C4-2B (cell line): Measurements from ENCODE around the gene RAD18.

Experiments
- ZFX ChIP-seq: fragments of 450-650 bp; IDR thresholded peaks from 2 replicates; pipeline ENCODE4 v1.6.1; 2017
- TF ChIP-seq, protein P1 (sequence below): fragments of 450-650 bp; conservative IDR thresholded peaks from 2 replicates; pipeline ENCODE4 v1.5.1; 2017; ENCODE audit warnings: mild to moderate bottlenecking

DNA sequence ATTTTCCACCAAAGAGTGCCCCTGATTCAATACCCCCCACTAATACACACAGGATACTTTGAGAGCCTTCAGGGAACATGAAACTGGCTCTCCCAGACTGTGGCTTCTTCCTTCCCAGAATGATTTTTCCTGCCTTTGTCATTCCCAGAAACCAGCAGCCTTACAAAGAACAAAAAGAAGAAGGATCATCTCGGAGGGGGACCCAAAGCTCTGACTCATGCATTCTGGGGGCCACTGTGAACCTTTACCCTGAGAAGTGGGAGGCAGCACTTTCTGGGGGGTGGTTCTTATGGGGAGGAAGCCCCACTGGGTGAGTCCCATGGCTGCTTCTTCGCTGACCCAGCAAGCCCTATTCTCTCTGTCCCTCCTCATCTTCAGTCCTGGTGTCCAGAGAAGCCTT is 44.7 kb upstream of the RAD18 start:
- TF ChIP-seq, protein P1, sequence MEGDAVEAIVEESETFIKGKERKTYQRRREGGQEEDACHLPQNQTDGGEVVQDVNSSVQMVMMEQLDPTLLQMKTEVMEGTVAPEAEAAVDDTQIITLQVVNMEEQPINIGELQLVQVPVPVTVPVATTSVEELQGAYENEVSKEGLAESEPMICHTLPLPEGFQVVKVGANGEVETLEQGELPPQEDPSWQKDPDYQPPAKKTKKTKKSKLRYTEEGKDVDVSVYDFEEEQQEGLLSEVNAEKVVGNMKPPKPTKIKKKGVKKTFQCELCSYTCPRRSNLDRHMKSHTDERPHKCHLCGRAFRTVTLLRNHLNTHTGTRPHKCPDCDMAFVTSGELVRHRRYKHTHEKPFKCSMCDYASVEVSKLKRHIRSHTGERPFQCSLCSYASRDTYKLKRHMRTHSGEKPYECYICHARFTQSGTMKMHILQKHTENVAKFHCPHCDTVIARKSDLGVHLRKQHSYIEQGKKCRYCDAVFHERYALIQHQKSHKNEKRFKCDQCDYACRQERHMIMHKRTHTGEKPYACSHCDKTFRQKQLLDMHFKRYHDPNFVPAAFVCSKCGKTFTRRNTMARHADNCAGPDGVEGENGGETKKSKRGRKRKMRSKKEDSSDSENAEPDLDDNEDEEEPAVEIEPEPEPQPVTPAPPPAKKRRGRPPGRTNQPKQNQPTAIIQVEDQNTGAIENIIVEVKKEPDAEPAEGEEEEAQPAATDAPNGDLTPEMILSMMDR, result no peak
- no peak for TF ChIP-seq ZFX
